Esophagus muscularis mucosa (tissue), 3 donors: ENCODE measurements around the gene BAZ2B.

Source experiments
- POLR2AphosphoS5 ChIP-seq, 2 donors: sonication (generic); formaldehyde crosslinking; IDR thresholded peaks; one replicate each; pipeline ENCODE4 v1.6.1; 2017; ENCODE audit warnings: antibody characterized with exemption in 2 of 2
- TF ChIP-seq, protein P1 (sequence below), 3 experiments: fragments of 200-600 bp in 2 of 3; fragments of 450-650 bp in 1 of 3; sonication (generic) in 2 of 3; IDR thresholded peaks; one replicate each; pipeline ENCODE4 v1.5.1; 2017 to 2019; ENCODE audit warnings: antibody characterized with exemption in 3 of 3, mild to moderate bottlenecking in 2 of 3, moderate library complexity in 1 of 3

DNA sequence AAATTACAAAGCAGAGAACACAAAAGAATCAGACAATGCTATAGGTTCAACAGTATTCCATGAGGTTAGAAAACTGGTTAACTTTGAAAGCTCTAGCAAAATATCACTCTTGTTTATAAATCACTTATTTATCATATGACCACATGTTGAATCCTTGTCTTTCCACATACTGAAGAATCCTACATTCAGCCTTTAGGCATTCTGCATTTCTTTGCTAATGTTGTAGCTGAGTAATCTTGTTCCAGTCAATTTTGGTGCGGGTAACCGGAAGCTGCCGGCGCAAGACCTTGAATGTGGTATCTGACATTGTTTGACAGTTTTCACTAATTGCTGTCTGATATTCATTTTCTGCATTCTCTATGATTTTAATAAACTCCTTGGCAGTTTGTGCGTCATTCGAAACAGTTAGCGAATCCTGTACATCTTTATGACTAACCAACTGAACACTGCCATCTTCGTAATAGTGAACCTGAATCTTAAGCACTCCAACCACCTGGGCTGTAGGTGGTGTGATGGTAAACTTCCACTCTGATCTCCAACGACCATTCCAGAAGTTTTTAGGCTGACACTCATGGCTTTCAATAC, 154.1 kb downstream of the BAZ2B start:
- no peak for TF ChIP-seq POLR2AphosphoS5 (IDR thresholded peaks at IDR 0.05)
- TF ChIP-seq, protein P1, sequence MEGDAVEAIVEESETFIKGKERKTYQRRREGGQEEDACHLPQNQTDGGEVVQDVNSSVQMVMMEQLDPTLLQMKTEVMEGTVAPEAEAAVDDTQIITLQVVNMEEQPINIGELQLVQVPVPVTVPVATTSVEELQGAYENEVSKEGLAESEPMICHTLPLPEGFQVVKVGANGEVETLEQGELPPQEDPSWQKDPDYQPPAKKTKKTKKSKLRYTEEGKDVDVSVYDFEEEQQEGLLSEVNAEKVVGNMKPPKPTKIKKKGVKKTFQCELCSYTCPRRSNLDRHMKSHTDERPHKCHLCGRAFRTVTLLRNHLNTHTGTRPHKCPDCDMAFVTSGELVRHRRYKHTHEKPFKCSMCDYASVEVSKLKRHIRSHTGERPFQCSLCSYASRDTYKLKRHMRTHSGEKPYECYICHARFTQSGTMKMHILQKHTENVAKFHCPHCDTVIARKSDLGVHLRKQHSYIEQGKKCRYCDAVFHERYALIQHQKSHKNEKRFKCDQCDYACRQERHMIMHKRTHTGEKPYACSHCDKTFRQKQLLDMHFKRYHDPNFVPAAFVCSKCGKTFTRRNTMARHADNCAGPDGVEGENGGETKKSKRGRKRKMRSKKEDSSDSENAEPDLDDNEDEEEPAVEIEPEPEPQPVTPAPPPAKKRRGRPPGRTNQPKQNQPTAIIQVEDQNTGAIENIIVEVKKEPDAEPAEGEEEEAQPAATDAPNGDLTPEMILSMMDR (IDR thresholded peaks at IDR 0.05) = no peak
